Neutrophil (primary cell): Measurements from ENCODE around the gene RPF1.

ENCODE experiments used
- H3K27ac ChIP-seq: fragments of 200-600 bp; sonication (generic); 2 replicates; pipeline ENCODE4 v1.5.1; 2016; ENCODE audit warnings: mild to moderate bottlenecking, moderate library complexity
- H3K27me3 ChIP-seq: fragments of 200-600 bp; sonication (generic); 2 replicates; pipeline ENCODE4 v1.6.0; 2016; ENCODE audit warnings: mild to moderate bottlenecking
- H3K36me3 ChIP-seq: fragments of 200-600 bp; sonication (generic); 2 replicates; pipeline ENCODE4 v1.5.1; 2017
- H3K4me1 ChIP-seq, 2 experiments: fragments of 200-600 bp in 1 of 2; sonication (generic) in 1 of 2; 1 replicate in 1 of 2; 2 replicates in 1 of 2; pipeline versions ENCODE4 v1.5.1 to v1.6.1; 2013 to 2016; ENCODE audit warnings: low read depth in 1 of 2, low read length in 1 of 2, mild to moderate bottlenecking in 1 of 2, moderate library complexity in 1 of 2; ENCODE audit not compliant: control insufficient read depth in 1 of 2, insufficient read depth in 1 of 2
- H3K4me3 ChIP-seq, 2 experiments: fragments of 200-600 bp in 1 of 2; sonication (generic) in 1 of 2; 1 replicate in 1 of 2; 2 replicates in 1 of 2; pipeline ENCODE4 v1.5.1; 2013 to 2016; ENCODE audit warnings: low read depth in 1 of 2, low read length in 1 of 2, mild to moderate bottlenecking in 1 of 2, moderate library complexity in 1 of 2
- H3K9me3 ChIP-seq: fragments of 200-600 bp; sonication (generic); 2 replicates; pipeline ENCODE4 v1.5.1; 2016
- TF ChIP-seq, protein P1 (sequence below): fragments of 200-600 bp; sonication (generic); IDR thresholded peaks from 2 replicates; pipeline ENCODE4 v1.5.1; 2016; ENCODE audit warnings: antibody characterized with exemption

RPF1 gene

DNA sequence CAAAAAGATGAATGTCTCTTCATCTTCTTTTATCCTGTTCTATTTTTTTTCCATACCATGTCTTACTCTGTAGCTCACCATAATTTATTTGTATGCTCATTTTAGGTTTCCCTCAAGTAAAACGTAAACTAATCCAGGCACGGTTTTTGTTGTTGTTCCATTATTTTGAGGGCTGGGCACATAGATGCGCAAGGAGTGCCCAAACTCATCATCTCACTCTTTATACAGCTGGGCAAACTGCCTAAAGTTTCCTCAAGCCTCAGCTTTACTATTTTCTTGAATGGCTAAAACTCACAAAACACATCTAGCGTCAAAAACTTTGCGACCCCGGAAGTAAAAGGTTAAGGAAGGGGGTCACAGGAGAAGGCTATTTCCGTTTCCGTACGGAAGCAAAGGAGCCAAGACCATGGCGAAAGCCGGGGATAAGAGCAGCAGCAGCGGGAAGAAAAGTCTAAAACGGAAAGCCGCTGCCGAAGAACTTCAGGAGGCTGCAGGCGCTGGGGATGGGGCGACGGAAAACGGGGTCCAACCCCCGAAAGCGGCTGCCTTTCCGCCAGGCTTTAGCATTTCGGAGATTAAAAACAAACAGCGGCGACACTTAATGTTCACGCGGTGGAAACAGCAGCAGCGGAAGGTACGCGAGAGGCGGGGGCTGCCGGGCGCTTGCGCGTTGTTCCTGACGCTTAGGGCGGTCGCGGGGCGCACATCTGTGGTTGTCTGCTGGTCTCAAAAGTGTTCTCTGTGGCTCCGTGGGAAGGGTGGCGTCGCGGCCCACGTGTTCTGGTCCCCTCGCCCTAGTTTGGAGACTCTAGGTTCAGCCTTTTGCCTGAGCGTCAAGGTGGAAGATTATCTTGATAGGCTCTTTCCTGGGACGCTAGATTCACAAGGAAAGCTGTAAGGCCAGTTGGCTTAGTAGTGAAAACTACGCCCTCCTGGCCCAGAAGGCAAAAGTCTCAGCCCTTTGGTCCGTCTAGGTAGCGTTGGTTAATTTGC lies at the start of gene RPF1:
RPF1 (plus strand) TSS at position 391 of the 993 bp plus-strand sequence; CDS start at position 407, 16 bp downstream.
- peak within 1 kb of the TSS; percentile 86 for H3K27ac ChIP-seq
- H3K4me3 ChIP-seq, result peak within 1 kb of the TSS; percentile 74 to 78
- peaks cover 40% of the 10 kb centered on the region for H3K27me3 ChIP-seq
- TF ChIP-seq, protein P1, sequence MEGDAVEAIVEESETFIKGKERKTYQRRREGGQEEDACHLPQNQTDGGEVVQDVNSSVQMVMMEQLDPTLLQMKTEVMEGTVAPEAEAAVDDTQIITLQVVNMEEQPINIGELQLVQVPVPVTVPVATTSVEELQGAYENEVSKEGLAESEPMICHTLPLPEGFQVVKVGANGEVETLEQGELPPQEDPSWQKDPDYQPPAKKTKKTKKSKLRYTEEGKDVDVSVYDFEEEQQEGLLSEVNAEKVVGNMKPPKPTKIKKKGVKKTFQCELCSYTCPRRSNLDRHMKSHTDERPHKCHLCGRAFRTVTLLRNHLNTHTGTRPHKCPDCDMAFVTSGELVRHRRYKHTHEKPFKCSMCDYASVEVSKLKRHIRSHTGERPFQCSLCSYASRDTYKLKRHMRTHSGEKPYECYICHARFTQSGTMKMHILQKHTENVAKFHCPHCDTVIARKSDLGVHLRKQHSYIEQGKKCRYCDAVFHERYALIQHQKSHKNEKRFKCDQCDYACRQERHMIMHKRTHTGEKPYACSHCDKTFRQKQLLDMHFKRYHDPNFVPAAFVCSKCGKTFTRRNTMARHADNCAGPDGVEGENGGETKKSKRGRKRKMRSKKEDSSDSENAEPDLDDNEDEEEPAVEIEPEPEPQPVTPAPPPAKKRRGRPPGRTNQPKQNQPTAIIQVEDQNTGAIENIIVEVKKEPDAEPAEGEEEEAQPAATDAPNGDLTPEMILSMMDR, result no peak
- no peaks in the 10 kb centered on the region for H3K9me3 ChIP-seq
- H3K4me1 ChIP-seq, result peaks cover 12 to 14% of the 10 kb centered on the region in 2 experiments
- H3K36me3 ChIP-seq, result peaks cover 13% of the 10 kb centered on the region

DNA sequence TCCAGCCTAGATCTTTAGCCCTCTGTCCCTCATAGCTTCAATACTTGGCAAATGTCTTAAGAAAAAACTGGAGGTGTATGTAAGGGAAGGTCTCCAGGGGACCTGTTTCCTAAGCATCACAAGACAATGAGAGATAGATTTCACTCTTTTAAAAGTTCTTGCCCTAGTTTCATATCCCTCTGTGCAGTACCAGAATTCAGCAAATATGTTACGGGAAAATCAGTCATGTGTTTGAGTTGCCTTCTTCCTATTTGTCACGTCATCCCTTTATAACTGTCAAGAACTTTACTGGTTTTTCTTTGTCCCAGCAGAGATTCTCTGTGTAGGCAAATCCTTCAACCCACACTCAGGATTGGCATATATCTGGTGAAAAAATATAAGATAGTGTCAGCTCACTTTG lies 48.5 kb upstream of the RPF1 start:
- Histone ChIP-seq H3K27me3 (no peaks in the 10 kb centered on the region), H3K9me3 (no peaks in the 10 kb centered on the region), H3K4me1 (peaks cover 0 to 22% of the 10 kb centered on the region in 2 experiments), H3K4me3 (no peak overlapping the region), H3K27ac (no peak overlapping the region), H3K36me3 (no peaks in the 10 kb centered on the region)
- TF ChIP-seq, protein P1, result no peak

DNA sequence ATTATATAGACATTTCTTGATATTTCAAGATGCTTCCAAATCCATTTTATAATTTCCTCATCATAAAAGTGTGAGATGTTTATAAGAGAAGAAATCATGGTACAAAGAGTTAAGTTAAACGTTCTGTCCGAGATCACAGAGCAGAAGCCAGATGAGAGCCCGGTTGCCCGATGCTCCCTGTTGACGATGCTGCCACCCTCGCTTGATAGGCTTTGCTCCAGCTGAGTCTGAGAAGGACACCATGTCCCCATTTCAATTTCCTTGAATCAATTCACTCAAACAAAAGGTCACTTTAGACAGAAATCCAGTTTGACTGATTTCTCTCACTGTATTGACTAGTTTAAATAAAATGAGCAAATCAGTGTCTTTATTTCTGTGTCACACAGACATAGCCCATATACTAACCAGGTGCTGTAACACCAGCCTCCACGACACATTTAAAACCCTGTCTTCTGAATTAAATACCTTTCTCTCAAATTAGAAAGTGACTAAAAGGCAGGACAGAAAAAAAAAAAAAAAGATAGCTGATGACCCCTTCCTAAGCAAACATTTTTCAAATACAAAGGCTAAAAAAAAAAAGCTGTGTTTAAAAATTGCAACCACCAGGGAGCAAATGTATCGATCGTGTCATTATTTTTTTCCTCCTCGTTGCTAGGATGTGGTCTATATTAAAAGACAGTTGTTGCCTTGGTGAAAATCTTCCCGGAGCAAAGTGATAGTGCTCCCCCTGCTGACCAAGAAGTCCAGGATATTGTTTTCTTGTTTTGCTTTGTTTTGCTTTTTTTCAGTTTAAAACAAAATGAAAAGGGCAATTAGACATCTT lies 45.6 kb upstream of the RPF1 start:
- H3K27me3 ChIP-seq, result no peaks in the 10 kb centered on the region
- no peaks in the 10 kb centered on the region for H3K9me3 ChIP-seq
- TF ChIP-seq, protein P1, result peak; percentile 38
- peak overlapping the region in 1 of 2 experiments; percentile 15 for H3K4me3 ChIP-seq
- no peak overlapping the region for H3K27ac ChIP-seq
- H3K36me3 ChIP-seq, result no peaks in the 10 kb centered on the region
- peaks cover 9 to 40% of the 10 kb centered on the region in 2 experiments for H3K4me1 ChIP-seq

- H3K4me3 ChIP-seq, result no peak overlapping the region
- TF ChIP-seq, protein P1, result no peak
- H3K9me3 ChIP-seq, result no peaks in the 10 kb centered on the region
- peak overlapping the region; percentile 68 for H3K27ac ChIP-seq
- H3K4me1 ChIP-seq, result peaks cover 9 to 40% of the 10 kb centered on the region in 2 experiments
- H3K36me3 ChIP-seq, result no peaks in the 10 kb centered on the region
- H3K27me3 ChIP-seq, result no peaks in the 10 kb centered on the region
Measured at GRCh38 chr1:84434081-84434769, 44.8 kb upstream of the RPF1 start.
